Stimulated activated CD8-positive, alpha-beta memory T cell treated with anti-CD3 and anti-CD28 coated beads, Interleukin-15, amount 100 ng/mL, for 24 hours (primary cell): ENCODE measurements around the gene UTS2R.
"Not testable (repeated sequence)": the region's sequence is repeated elsewhere in the genome, so short reads cannot be mapped to it uniquely, and the experiment has no call there.

Experiments
- DNase-seq: peaks from one replicate; pipeline ENCODE4 v3.0.0-alpha.2; 2020; ENCODE audit warnings: low read depth

Gene UTS2R

DNA sequence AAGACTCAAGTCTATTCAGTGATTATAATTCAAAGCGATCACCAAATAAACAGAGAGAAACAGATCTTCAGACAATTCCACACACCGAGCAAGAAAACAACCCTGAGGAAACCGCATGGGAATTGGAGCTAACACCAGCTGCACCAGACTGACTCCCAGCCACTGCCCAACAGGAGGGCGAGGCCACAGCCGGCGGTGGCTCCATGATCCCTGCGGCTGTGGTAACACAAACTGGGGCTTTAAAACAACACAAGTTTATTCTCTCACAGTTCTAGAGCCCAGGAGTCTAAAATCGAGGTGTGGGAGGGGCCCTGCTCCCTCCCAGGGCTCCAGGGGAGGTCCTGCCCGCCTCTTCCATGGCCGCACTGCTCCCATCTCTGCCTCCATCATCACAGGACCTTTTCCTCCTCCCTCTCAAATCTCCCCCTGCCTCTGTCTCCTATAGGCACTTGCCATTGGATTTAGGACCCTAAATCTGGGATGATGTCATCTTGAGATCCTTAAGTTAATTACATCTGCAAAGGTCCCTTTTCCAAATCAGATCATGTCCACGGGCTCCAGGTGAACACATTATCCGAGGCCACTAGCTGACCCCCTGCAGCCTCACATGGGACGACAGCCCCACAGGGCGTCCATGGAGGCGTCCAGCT, 36.8 kb downstream of the UTS2R start:
- no peak for DNase-seq

DNA sequence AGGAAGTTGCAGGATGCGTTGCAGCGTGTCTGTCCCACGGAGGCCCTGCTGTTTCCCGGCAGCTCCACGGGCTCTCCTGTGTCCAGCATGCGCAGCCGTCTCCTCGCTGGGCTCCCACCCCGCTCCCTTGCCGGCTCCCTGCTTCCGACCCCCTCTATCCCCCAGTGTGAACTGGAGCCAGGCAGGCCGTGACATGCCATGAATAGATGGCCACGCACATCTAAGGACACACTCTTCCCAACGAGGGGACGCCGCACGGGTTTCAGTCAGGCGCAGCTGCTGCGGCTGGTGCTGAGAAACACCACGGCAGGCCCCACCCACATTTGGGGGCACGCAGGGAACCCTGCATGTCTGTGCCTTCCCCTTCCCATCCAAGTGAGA, 37.4 kb downstream of the UTS2R start:
- no peak for DNase-seq

DNA sequence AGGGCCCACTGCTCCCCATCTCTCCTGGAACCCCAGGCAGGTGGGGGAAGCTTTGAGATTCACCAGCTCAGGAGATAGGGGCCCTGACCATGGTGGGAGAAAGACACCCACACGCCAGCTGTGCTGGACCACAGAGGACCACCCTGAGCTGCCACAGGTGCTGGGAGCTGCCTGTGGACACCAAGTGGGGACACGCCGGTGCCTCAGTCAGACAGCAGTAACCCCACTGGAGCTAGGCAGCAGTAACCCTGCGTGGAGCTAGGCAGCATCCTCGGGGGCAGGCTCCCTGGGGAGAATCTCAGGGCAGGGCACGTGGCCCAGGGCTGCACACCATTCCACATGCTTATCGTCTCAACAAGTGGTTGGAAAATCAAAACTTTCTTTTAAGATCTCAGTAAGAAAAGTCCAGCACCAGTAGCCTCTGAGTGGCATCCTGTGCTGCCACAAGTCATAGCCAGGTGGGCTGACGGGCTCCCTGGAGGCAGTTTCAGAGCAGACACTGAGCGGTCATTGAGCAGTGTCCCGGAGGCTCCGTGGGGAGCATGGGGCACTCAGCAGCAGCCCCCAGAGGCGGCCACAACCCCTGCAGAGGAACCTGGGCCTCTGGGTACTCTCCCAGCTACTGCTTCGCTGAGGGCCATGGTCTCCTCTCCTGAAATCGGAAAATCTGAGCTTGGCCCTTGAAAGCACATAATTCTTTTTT, 38.6 kb downstream of the UTS2R start:
- DNase-seq: no peak

DNA sequence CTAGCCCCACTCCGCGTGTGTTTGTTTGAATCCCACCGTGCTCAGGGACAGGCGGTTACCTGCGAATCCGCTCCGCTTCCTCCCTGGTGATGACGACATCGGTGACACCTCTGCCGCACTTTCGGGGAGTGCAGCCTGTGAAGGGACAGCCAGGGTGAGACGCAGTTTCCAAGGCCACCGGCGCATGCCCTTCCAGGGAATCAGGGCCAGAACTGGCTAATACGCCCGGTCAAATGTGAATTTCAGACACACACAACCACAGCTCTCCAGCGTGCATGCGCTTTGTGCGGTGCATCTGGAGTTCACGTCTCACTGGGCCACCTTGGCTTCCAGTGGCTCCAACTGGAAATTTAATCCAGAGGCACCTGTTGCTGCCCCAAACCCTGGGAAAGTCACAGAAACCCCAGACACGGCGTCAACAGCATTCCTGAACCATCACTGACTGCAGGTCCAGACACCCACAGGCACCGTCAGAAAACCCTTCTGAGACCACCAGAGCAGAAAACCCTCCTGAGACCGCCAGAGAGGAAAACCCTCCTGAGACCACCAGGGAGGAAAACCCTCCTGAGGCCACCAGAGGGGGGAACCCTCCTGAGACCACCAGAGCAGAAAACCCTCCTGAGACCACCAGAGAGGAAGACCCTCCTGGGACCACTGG, 40.0 kb downstream of the UTS2R start:
- no peak for DNase-seq

DNA sequence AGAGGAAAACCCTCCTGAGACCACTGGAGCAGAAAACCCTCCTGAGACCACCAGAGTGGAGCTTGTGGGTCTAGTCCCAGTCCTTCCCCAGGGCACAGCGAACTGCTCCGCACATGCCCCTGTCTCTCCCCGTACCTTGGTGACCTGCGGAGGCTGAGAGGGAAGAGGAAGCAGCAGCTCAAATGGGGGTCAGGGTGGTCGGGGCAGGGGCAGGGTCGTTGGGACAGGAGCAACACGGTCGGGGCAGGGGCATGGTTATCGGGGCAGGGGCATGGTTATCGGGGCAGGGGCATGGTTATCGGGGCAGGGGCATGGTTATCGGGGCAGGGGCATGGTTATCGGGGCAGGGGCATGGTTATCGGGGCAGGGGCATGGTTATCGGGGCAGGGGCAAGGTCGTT, 40.5 kb downstream of the UTS2R start:
- DNase-seq: not testable (repeated sequence)

DNA sequence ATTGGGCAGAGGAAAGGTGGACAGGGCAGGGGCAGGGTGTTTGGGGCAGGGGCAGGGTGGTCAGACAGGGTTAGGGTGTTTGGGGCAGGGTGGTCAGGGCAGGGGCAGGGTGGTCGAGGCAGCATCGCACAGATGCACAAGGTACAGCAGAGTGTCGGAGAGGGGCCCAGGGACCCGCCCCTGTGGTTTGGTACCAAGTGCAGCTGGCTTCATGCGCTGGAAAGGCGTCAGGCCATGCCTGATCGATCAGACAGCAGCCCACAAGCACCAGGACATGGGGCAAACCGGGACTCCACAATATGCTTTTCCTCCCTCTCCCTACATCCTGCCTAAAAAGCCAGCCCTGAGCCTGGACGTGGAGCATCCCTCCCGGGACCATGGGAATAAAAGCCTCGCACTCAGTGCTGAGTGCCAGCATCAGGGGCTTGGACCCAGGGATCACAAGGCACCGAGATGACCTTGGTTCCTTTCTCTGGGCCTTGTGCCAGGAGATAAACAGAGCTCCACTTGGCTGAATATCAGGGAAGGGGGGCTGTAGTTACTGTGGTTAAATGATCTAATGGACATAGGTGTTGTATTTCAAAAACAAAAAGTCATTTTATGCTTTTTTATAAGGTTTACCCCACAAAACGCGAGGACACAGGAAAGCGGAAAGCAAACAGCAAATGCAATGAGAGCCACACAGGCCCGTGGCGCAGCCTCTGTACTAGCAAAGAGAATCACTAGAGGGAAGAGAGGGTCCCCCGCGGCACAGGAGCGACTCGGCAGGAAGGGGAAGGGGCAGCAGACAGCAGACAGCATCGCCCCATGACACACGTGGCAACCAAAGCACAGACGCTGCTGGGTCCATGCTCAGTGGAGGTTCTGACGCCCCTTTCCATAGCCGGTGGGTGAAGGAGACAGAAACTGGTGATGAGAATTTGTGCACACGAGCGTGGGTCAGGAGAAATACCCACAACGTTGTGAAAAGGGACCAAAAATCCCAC, 41.3 kb downstream of the UTS2R start:
- DNase-seq: no peak

DNA sequence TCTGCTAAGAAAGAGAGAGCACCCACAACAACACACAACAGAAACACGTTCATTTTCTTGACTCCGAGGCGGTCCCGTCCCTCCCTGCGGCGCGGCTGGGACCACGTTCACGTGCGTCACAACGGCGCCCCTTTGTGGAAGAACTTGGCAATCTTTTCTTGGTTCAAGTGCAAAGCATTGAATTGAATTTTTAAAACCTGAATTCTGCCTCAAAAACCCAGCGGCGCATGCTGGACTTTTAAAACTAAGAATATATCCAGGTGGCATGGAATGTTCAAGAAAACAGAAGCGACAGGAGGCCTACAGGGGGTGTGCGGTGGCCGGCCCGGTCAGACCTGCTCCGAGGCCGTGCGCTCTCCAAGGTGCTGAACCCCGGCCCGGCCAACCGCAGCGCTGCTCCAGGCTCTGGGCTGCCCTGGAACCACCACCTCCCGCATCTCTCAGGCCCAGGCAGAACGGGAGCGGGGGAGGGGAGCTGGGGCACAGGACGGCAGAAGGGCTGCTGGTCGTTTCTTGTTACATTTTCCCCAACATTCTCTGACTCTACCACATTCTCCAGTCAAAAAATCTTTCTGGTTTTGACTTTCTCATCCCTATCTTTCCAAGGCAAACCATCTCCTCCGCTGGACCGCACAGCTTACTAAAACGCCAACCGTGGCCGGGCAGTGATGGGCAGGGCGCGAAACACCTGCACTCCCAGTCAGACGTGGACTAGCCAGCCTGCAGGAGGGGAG, 43.1 kb downstream of the UTS2R start:
- DNase-seq: peak; percentile 39

DNA sequence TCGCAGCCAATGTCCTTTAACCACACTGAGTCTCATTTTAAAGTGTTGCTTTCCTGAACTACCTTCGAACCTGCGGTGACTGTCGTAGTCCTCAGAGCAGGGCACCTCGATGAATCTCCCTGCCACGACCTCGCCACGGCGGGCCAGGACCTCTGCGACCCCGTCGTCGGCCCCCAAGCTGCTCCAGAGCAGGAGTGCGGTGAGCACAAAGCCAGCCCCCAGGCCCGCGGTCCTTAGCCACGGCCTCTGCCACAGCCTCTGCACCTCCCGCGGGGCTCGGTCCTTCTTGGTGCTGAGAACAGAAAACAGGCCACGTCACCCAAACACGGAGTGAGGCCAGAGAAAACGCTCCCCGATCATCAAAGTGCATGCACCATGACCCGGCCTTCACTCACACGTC, 43.8 kb downstream of the UTS2R start:
- DNase-seq: no peak

DNA sequence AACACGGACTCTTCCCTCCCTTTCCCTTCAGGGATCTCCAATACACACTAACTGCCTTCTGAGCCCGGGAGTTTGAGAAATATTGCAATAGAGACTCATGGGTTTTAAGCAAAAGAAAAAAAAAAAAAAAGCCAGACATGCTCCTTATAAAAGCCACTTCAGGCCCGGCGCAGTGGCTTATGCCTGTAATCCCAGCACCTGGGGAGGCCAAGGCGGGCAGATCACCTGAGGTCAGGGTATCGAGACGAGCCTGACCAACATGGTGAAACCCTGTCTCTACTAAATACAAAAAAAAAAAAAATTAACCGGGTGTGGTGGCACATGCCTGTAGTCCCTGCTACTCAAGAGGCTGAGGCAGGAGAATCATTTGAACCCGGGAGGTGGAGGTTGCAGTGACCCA, 44.2 kb downstream of the UTS2R start:
- no peak for DNase-seq

DNA sequence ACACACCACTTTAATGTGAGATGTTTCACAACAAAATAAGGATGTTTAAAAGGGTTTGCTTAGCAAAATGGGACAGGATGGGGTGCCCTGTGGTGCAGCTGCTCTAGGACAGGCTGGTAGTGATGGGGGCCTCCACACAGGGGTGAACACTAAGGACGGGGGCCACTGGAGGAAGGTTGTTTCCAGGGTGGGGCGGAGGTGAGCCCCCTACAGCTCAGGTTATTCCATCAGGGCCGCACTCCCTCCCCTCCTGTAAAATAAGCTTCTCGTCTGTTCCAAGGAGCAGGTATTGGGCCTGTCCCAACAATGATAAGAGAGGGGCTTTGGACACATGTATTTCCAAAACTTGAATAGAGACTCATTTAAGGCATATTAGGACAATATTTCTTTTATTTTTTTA, 44.7 kb downstream of the UTS2R start:
- no peak for DNase-seq

DNA sequence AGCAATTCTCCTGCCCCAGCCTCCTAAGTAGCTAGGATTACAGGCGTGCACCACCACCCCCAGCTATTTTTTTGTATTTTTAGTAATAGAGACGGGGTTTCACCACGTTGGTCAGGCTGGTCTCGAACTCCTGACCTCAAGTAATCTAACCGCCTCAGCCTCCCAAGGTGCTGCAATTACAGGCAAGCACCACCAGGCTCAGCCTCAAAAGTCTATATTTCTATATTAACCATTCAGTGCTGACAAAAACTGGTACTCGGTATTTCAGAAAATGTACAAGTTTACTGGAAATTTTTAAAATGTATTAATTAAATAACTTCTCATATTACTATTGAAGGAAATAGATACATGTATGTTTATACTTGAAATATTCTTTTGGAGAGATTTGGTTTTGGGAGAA, 45.2 kb downstream of the UTS2R start:
- no peak for DNase-seq

DNA sequence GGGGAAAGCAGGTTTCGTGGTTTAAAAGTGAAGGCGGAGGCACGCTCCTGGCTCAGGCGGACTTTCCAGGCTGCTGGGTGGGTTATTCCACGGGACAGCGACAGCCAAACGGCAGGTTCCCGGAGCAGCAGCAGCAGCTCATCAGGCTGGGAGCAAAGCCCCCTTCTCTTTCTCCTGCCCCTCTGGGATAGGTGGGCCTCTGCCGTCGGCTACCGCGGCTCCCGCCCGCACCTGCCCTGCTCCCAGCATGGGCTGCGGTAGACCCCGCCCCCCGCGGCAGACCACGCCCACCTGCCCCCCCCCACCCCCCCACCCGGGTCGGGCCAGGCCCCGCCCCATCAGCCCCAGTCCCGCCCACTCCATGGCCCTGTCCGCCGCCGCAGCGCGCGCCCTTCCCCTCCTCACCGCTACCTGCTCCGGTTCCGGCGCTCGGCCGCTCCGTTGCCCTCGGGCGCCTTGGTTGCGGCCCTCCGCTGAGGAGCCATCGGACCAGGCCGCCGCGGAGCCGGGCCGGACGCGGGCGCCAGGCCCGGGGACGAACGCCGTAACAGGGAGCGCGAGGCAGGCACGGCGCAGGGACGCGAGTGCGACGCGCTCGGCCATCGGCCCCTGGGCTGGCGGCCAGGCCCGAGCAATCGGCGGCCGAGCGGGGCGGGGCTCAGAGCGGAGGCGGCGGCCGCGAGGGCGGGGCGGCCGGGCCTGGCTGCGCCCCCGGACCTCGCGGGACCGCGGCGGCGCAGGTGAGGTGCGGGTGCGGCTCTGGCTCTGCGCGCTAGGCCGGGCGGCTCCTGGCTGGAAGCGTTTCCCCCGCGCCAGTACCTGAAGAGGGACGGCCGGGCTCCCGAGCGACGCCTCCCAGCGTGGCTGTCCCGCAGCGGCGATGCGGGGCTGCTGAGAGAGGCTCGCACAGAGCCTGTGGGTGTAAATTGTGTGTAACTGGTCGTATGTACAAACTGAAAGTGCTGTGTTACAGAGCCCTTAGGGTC, 46.7 kb downstream of the UTS2R start, which contains the start of the genes HEXD and OGFOD3:
Gene HEXD, plus strand, starts transcription at position 347 of the 986 bp plus-strand sequence. CDS start 1,453 bp downstream, outside the sequence.
Gene OGFOD3, minus strand, starts transcription at position 586 of the 986 bp plus-strand sequence. Its CDS starts 101 bp downstream, at position 485.
- DNase-seq: peak; percentile 59

DNA sequence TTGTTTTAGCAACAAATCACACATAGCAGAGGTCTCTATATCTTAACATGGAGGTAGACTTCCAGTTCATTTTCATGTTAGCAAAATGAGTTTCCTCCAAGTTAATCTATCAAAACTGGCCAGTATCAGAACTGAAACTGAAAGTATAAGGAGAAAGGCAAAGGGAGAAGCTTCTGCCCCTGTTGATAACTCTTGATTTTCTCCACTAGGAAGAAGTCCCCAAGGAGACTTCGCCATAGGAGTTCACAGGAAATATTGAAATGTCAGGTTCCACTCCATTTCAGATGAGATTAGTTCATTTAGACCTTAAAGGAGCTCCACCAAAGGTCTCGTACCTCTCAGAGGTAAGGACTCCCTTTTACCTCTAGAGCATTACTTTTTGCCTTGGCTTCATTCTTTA, 48.0 kb downstream of the UTS2R start:
- DNase-seq: no peak

DNA sequence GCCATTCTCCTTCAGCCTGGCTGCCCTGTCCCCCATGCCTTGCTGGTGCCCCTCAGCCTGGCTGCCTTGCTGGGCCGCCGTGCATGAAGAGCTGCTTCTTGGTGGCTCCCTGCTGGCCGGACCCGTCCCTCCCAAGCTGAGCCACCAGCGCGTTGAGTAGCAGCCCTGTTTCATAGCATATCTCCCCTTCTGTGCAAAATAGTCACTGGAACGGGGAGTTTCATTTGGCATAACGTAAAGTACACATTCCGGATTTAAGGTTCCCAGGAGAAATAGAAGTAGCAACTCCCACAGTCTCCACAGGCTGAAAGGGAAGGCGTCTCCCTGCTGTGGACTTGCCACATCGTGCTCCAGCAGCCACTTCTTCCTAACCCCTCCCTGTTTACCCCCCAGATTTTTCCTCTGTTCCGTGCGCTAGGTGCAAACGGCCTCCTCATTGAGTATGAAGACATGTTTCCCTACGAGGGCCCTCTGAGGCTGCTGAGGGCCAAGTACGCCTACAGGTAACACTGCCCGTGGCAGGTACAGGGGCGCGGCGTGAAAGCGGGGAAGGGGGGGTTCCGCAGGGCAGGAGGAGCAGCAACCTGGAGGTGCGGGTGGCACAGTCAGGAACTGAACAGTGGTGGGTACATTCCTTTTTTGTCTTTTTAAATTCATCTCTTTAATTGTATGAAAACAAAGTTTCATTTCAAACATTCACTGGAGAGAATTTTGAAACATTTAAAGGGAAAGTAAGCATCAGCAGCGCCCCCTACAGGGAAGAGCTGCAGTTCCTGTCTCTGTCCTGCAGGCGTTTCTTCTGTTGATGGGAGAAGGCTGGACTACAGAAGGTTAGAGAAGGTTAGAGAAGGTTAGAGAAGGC, 52.7 kb downstream of the UTS2R start:
- peak; percentile 30 for DNase-seq

DNA sequence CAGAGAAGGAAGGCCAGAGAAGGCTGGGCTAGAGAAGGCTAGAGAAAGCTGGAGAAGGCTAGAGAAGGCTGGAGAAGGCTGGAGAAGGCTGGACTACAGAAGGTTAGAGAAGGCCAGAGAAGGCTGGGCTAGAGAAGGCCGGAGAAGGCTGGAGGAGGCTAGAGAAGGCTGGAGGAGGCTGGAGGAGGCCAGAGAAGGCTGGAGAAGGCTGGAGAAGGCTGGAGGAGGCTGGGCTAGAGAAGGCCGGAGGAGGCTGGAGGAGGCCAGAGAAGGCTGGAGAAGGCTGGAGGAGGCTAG, 53.2 kb downstream of the UTS2R start:
- DNase-seq: no peak
